ENCODE data around the gene WDR86.

WDR86 gene

GRCh38 chr7:151431768-151432311 lies 22.0 kb upstream of the WDR86 start:
- no peak overlapping the region for H3K27ac ChIP-seq (ENCODE audit: low read length)
- H3K4me3 ChIP-seq (ENCODE audit: low read length in 2 of 2), result no peak overlapping the region
- no peaks in the 10 kb centered on the region for H3K36me3 ChIP-seq (ENCODE audit: control insufficient read depth in 2 of 2, insufficient read depth in 2 of 2, low read length in 2 of 2)
- H3K4me1 ChIP-seq (ENCODE audit: control insufficient read depth, insufficient read depth, low read length), result peaks cover 15% of the 10 kb centered on the region
- H3K9me3 ChIP-seq (ENCODE audit: control insufficient read depth in 2 of 2, low read length in 2 of 2), result no peaks in the 10 kb centered on the region
- H3K27me3 ChIP-seq (ENCODE audit: control insufficient read depth in 1 of 2, insufficient read depth in 2 of 2, low read length in 2 of 2), result no peaks in the 10 kb centered on the region
- H3K9ac ChIP-seq (ENCODE audit: low read length in 2 of 2), result no peak overlapping the region

- no peak overlapping the region for H3K27ac ChIP-seq (ENCODE audit: low read length)
- H3K4me1 ChIP-seq (ENCODE audit: control insufficient read depth, insufficient read depth, low read length), result peaks cover 10% of the 10 kb centered on the region
- no peak overlapping the region for H3K9ac ChIP-seq (ENCODE audit: low read length in 2 of 2)
- no peaks in the 10 kb centered on the region for H3K36me3 ChIP-seq (ENCODE audit: control insufficient read depth in 2 of 2, insufficient read depth in 2 of 2, low read length in 2 of 2)
- no peaks in the 10 kb centered on the region for H3K27me3 ChIP-seq (ENCODE audit: control insufficient read depth in 1 of 2, insufficient read depth in 2 of 2, low read length in 2 of 2)
- no peak overlapping the region for H3K4me3 ChIP-seq (ENCODE audit: low read length in 2 of 2)
- H3K9me3 ChIP-seq (ENCODE audit: control insufficient read depth in 2 of 2, low read length in 2 of 2), result no peaks in the 10 kb centered on the region
Measured at GRCh38 chr7:151431281-151431767, 21.5 kb upstream of the WDR86 start.

GRCh38 chr7:151430391-151431205 lies 20.8 kb upstream of the WDR86 start:
- H3K36me3 ChIP-seq (ENCODE audit: control insufficient read depth in 2 of 2, insufficient read depth in 2 of 2, low read length in 2 of 2), result no peaks in the 10 kb centered on the region
- H3K9me3 ChIP-seq (ENCODE audit: control insufficient read depth in 2 of 2, low read length in 2 of 2), result no peaks in the 10 kb centered on the region
- no peak overlapping the region for H3K27ac ChIP-seq (ENCODE audit: low read length)
- peaks cover 8% of the 10 kb centered on the region for H3K4me1 ChIP-seq (ENCODE audit: control insufficient read depth, insufficient read depth, low read length)
- H3K27me3 ChIP-seq (ENCODE audit: control insufficient read depth in 1 of 2, insufficient read depth in 2 of 2, low read length in 2 of 2), result no peaks in the 10 kb centered on the region
- no peak overlapping the region for H3K4me3 ChIP-seq (ENCODE audit: low read length in 2 of 2)
- no peak overlapping the region for H3K9ac ChIP-seq (ENCODE audit: low read length in 2 of 2)

- no peaks in the 10 kb centered on the region for H3K36me3 ChIP-seq (ENCODE audit: control insufficient read depth in 2 of 2, insufficient read depth in 2 of 2, low read length in 2 of 2)
- peaks cover 8% of the 10 kb centered on the region for H3K4me1 ChIP-seq (ENCODE audit: control insufficient read depth, insufficient read depth, low read length)
- no peaks in the 10 kb centered on the region for H3K27me3 ChIP-seq (ENCODE audit: control insufficient read depth in 1 of 2, insufficient read depth in 2 of 2, low read length in 2 of 2)
- no peak overlapping the region for H3K4me3 ChIP-seq (ENCODE audit: low read length in 2 of 2)
- H3K27ac ChIP-seq (ENCODE audit: low read length), result no peak overlapping the region
- H3K9me3 ChIP-seq (ENCODE audit: control insufficient read depth in 2 of 2, low read length in 2 of 2), result no peaks in the 10 kb centered on the region
- H3K9ac ChIP-seq (ENCODE audit: low read length in 2 of 2), result no peak overlapping the region
Measured at GRCh38 chr7:151429560-151430331, 19.9 kb upstream of the WDR86 start.

- H3K4me1 ChIP-seq (ENCODE audit: control insufficient read depth, insufficient read depth, low read length), result peaks cover 8% of the 10 kb centered on the region
- no peaks in the 10 kb centered on the region for H3K9me3 ChIP-seq (ENCODE audit: control insufficient read depth in 2 of 2, low read length in 2 of 2)
- H3K9ac ChIP-seq (ENCODE audit: low read length in 2 of 2), result no peak overlapping the region
- H3K27ac ChIP-seq (ENCODE audit: low read length), result no peak overlapping the region
- no peaks in the 10 kb centered on the region for H3K36me3 ChIP-seq (ENCODE audit: control insufficient read depth in 2 of 2, insufficient read depth in 2 of 2, low read length in 2 of 2)
- H3K27me3 ChIP-seq (ENCODE audit: control insufficient read depth in 1 of 2, insufficient read depth in 2 of 2, low read length in 2 of 2), result no peaks in the 10 kb centered on the region
- H3K4me3 ChIP-seq (ENCODE audit: low read length in 2 of 2), result no peak overlapping the region
Measured at GRCh38 chr7:151429237-151429559, 19.4 kb upstream of the WDR86 start.

GRCh38 chr7:151428378-151429236 lies 18.8 kb upstream of the WDR86 start:
- Histone ChIP-seq H3K4me3 (ENCODE audit: low read length in 2 of 2) (no peak overlapping the region), H3K36me3 (ENCODE audit: control insufficient read depth in 2 of 2, insufficient read depth in 2 of 2, low read length in 2 of 2) (no peaks in the 10 kb centered on the region), H3K9ac (ENCODE audit: low read length in 2 of 2) (no peak overlapping the region), H3K4me1 (ENCODE audit: control insufficient read depth, insufficient read depth, low read length) (peaks cover 8% of the 10 kb centered on the region), H3K9me3 (ENCODE audit: control insufficient read depth in 2 of 2, low read length in 2 of 2) (no peaks in the 10 kb centered on the region), H3K27me3 (ENCODE audit: control insufficient read depth in 1 of 2, insufficient read depth in 2 of 2, low read length in 2 of 2) (no peaks in the 10 kb centered on the region), H3K27ac (ENCODE audit: low read length) (no peak overlapping the region)

- no peak overlapping the region for H3K27ac ChIP-seq (ENCODE audit: low read length)
- H3K27me3 ChIP-seq (ENCODE audit: control insufficient read depth in 1 of 2, insufficient read depth in 2 of 2, low read length in 2 of 2), result no peaks in the 10 kb centered on the region
- H3K4me3 ChIP-seq (ENCODE audit: low read length in 2 of 2), result no peak overlapping the region
- H3K4me1 ChIP-seq (ENCODE audit: control insufficient read depth, insufficient read depth, low read length), result peaks cover 8% of the 10 kb centered on the region
- H3K36me3 ChIP-seq (ENCODE audit: control insufficient read depth in 2 of 2, insufficient read depth in 2 of 2, low read length in 2 of 2), result no peaks in the 10 kb centered on the region
- no peaks in the 10 kb centered on the region for H3K9me3 ChIP-seq (ENCODE audit: control insufficient read depth in 2 of 2, low read length in 2 of 2)
- H3K9ac ChIP-seq (ENCODE audit: low read length in 2 of 2), result no peak overlapping the region
Measured at GRCh38 chr7:151427705-151428377, 18.0 kb upstream of the WDR86 start.

- H3K9me3 ChIP-seq (ENCODE audit: control insufficient read depth in 2 of 2, low read length in 2 of 2), result no peaks in the 10 kb centered on the region
- H3K4me3 ChIP-seq (ENCODE audit: low read length in 2 of 2), result no peak overlapping the region
- H3K4me1 ChIP-seq (ENCODE audit: control insufficient read depth, insufficient read depth, low read length), result peaks cover 8% of the 10 kb centered on the region
- H3K36me3 ChIP-seq (ENCODE audit: control insufficient read depth in 2 of 2, insufficient read depth in 2 of 2, low read length in 2 of 2), result no peaks in the 10 kb centered on the region
- no peaks in the 10 kb centered on the region for H3K27me3 ChIP-seq (ENCODE audit: control insufficient read depth in 1 of 2, insufficient read depth in 2 of 2, low read length in 2 of 2)
- no peak overlapping the region for H3K27ac ChIP-seq (ENCODE audit: low read length)
- H3K9ac ChIP-seq (ENCODE audit: low read length in 2 of 2), result no peak overlapping the region
Measured at GRCh38 chr7:151426904-151427704, 17.3 kb upstream of the WDR86 start.

GRCh38 chr7:151426441-151426903 lies 16.6 kb upstream of the WDR86 start:
- H3K27me3 ChIP-seq (ENCODE audit: control insufficient read depth in 1 of 2, insufficient read depth in 2 of 2, low read length in 2 of 2), result peaks cover 0 to 3% of the 10 kb centered on the region in 2 donors
- H3K9ac ChIP-seq (ENCODE audit: low read length in 2 of 2), result no peak overlapping the region
- no peak overlapping the region for H3K27ac ChIP-seq (ENCODE audit: low read length)
- H3K4me3 ChIP-seq (ENCODE audit: low read length in 2 of 2), result peak overlapping the region in 1 of 2 donors; percentile 35
- H3K4me1 ChIP-seq (ENCODE audit: control insufficient read depth, insufficient read depth, low read length), result peaks cover 8% of the 10 kb centered on the region
- no peaks in the 10 kb centered on the region for H3K36me3 ChIP-seq (ENCODE audit: control insufficient read depth in 2 of 2, insufficient read depth in 2 of 2, low read length in 2 of 2)
- H3K9me3 ChIP-seq (ENCODE audit: control insufficient read depth in 2 of 2, low read length in 2 of 2), result no peaks in the 10 kb centered on the region

All from stomach smooth muscle (tissue), 2 donors.